ENCODE results near the gene TRAK1. TPM values are rescaled to one million over a fixed set of nuclear protein-coding genes. Genes with fewer than 3 reads are reported as not detected.

TRAK1 gene
- total RNA-seq, 1 donor from 2014 or later: 36.8 TPM

GRCh38 chr3:42177801-42178150 is 86.6 kb downstream of the TRAK1 start:
- no peak for DNase-seq (ENCODE audit: extremely low spot score in 2 of 2)
- intact Hi-C loops (cut with DNase I): no loop called here

DNA sequence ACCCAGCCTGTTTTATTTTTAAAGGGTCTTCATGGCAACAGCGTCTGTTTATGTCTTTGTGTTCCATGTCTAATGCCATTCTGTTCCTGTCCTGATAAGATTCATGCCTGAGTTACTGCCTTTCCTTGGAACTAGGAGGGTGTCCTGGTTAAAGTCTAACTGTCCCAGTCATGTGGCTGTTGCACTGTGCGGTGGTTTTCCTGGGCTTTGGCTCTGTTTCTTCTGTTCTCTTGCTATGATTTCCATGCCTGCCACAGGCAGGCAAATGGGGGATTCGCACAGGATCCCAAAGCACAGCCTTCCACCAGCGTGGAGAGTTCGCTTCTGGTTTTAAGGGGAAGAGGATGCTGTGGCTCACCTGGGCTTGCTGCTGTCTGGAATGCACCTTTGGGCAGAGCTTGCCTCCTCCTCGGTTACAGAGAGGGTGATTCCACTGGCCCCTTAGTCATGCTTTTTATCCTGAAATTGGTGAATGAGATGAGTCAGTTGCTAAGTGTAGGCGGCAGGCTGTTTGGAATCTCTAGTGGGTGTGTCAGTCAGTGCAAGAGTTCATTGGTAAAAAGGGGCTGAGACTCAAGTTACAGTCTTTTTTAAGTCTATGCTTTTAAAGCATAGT is 88.1 kb downstream of the TRAK1 start:
- intact Hi-C loops (cut with DNase I): no loop called here

More at GRCh38 chr3:42177801-42178150, 86.6 kb downstream of the TRAK1 start:
- H3K36me3 ChIP-seq: no peaks in the 10 kb centered on the region
- no peak overlapping the region for H3K4me3 ChIP-seq
- no peaks in the 10 kb centered on the region for H3K9me3 ChIP-seq
- H3K27me3 ChIP-seq: no peaks in the 10 kb centered on the region
- TF ChIP-seq POLR2AphosphoS5 (IDR thresholded peaks at IDR 0.05; ENCODE audit: insufficient read depth in 1 of 2, low read depth in 1 of 2) (no peak), POLR2A (IDR thresholded peaks at IDR 0.05) (no peak)
- TF ChIP-seq, protein P1, sequence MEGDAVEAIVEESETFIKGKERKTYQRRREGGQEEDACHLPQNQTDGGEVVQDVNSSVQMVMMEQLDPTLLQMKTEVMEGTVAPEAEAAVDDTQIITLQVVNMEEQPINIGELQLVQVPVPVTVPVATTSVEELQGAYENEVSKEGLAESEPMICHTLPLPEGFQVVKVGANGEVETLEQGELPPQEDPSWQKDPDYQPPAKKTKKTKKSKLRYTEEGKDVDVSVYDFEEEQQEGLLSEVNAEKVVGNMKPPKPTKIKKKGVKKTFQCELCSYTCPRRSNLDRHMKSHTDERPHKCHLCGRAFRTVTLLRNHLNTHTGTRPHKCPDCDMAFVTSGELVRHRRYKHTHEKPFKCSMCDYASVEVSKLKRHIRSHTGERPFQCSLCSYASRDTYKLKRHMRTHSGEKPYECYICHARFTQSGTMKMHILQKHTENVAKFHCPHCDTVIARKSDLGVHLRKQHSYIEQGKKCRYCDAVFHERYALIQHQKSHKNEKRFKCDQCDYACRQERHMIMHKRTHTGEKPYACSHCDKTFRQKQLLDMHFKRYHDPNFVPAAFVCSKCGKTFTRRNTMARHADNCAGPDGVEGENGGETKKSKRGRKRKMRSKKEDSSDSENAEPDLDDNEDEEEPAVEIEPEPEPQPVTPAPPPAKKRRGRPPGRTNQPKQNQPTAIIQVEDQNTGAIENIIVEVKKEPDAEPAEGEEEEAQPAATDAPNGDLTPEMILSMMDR (IDR thresholded peaks at IDR 0.05): no peak
- no peak overlapping the region for H3K27ac ChIP-seq
- H3K4me1 ChIP-seq: peaks cover 14% of the 10 kb centered on the region

DNA sequence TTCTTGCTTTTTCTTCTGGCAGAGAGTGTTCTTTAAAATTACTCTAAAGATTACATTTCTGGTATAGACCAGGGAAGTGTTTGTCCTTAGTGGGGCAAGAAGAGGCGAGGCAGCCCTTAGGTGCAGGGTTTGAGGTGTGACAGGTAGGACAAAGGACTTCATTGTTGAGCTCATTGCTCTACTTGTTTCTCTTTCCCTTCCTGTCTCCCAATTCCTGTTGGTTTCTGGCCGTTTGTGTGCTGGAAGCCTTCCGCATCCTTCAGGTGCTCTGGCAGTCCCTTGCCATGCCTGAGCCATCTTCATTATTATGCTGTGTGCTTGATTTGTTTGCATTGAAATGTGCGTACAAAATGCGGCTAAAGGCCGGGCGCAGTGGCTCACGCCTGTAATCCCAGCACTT is 89.7 kb downstream of the TRAK1 start:
- DNase-seq (ENCODE audit: extremely low spot score in 2 of 2): no peak
- peaks cover 14% of the 10 kb centered on the region for H3K4me1 ChIP-seq
- H3K27me3 ChIP-seq: no peaks in the 10 kb centered on the region
- peaks cover 0 to 8% of the 10 kb centered on the region in 2 donors for H3K36me3 ChIP-seq
- TF ChIP-seq POLR2AphosphoS5 (IDR thresholded peaks at IDR 0.05; ENCODE audit: insufficient read depth in 1 of 2, low read depth in 1 of 2) (no peak), POLR2A (IDR thresholded peaks at IDR 0.05) (no peak)
- TF ChIP-seq, protein P1 (IDR thresholded peaks at IDR 0.05): no peak
- no peak overlapping the region for H3K27ac ChIP-seq
- no peak overlapping the region for H3K4me3 ChIP-seq
- intact Hi-C loops (cut with DNase I): loop anchor here (10.0 kb wide), 1 partner anchor 286 kb away; no protein-coding TSS in a partner anchor
- H3K9me3 ChIP-seq: no peaks in the 10 kb centered on the region

More for the DNA sequence above, 88.1 kb downstream of the TRAK1 start:
- no peaks in the 10 kb centered on the region for H3K27me3 ChIP-seq
- H3K9me3 ChIP-seq: no peaks in the 10 kb centered on the region
- H3K36me3 ChIP-seq: no peaks in the 10 kb centered on the region
- no peak for TF ChIP-seq POLR2A (IDR thresholded peaks at IDR 0.05)
- no peak for TF ChIP-seq POLR2AphosphoS5 (IDR thresholded peaks at IDR 0.05; ENCODE audit: insufficient read depth in 1 of 2, low read depth in 1 of 2)
- TF ChIP-seq, protein P1 (IDR thresholded peaks at IDR 0.05): no peak
- peaks cover 14% of the 10 kb centered on the region for H3K4me1 ChIP-seq
- H3K4me3 ChIP-seq: no peak overlapping the region
- DNase-seq (ENCODE audit: extremely low spot score in 2 of 2): no peak
- H3K27ac ChIP-seq: no peak overlapping the region

GRCh38 chr3:42182555-42182954 is 91.4 kb downstream of the TRAK1 start:
- H3K36me3 ChIP-seq: peaks cover 0 to 13% of the 10 kb centered on the region in 2 donors
- no peak overlapping the region for H3K27ac ChIP-seq
- peaks cover 14% of the 10 kb centered on the region for H3K4me1 ChIP-seq
- intact Hi-C loops (cut with DNase I): loop anchor here (10.0 kb wide), 1 partner anchor 288 kb away; no protein-coding TSS in a partner anchor
- H3K9me3 ChIP-seq: no peaks in the 10 kb centered on the region
- no peak overlapping the region for H3K4me3 ChIP-seq
- TF ChIP-seq, protein P1 (IDR thresholded peaks at IDR 0.05): no peak
- TF ChIP-seq POLR2AphosphoS5 (IDR thresholded peaks at IDR 0.05; ENCODE audit: insufficient read depth in 1 of 2, low read depth in 1 of 2) (no peak), POLR2A (IDR thresholded peaks at IDR 0.05) (no peak)
- DNase-seq (ENCODE audit: extremely low spot score in 2 of 2): no peak
- no peaks in the 10 kb centered on the region for H3K27me3 ChIP-seq

DNA sequence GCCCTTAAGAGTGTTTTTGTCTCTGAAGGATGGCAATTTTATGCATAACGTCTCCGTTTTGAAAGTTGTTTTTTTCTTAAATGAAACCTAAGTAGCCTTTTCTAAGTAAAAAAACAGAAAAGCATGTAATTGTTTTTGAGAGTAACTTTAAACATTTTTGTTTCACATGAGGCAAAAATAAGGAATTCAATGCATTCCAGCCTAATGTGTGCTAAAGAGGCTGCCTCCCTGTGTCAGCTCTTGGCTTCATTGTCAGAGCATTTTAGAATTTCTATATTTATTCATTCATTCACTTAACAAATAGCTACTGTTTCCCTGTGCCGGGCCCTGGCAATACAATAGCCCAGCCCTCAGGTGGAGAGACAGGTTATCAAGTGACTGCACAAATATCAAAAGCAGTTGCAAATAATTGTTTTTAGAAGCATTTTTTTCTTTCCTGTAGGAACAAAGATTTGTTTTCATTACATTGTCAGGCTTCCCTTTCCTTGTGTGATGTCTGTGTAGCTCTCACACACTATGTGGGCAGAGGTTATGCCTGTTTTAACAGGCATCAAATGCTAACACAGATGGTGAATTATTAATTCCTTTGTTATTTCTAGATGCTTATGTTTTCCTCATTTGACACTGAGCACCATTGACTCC is 93.0 kb downstream of the TRAK1 start:
- no peak overlapping the region for H3K4me3 ChIP-seq
- H3K36me3 ChIP-seq: peaks cover 0 to 22% of the 10 kb centered on the region in 2 donors
- H3K4me1 ChIP-seq: peaks cover 7% of the 10 kb centered on the region
- H3K27me3 ChIP-seq: no peaks in the 10 kb centered on the region
- DNase-seq (ENCODE audit: extremely low spot score in 2 of 2): no peak
- no peaks in the 10 kb centered on the region for H3K9me3 ChIP-seq
- TF ChIP-seq POLR2AphosphoS5 (IDR thresholded peaks at IDR 0.05; ENCODE audit: insufficient read depth in 1 of 2, low read depth in 1 of 2): no peak
- TF ChIP-seq, protein P1 (IDR thresholded peaks at IDR 0.05): no peak
- no peak for TF ChIP-seq POLR2A (IDR thresholded peaks at IDR 0.05)
- intact Hi-C loops (cut with DNase I): loop anchor here (10.0 kb wide), 1 partner anchor 289 kb away; no protein-coding TSS in a partner anchor
- H3K27ac ChIP-seq: no peak overlapping the region

Data from vagina (tissue), 2 donors.